COR-L47 (cell line): ENCODE measurements around the gene GALNS.

Source experiments
- DNase-seq: peaks from one replicate; lab custom pipeline; 2025; lab: John Stamatoyannopoulos, UW

Gene GALNS

GRCh38 chr16:88857728-88858339, 1.1 kb upstream of the GALNS start:
- peak; percentile 65 for DNase-seq

DNA sequence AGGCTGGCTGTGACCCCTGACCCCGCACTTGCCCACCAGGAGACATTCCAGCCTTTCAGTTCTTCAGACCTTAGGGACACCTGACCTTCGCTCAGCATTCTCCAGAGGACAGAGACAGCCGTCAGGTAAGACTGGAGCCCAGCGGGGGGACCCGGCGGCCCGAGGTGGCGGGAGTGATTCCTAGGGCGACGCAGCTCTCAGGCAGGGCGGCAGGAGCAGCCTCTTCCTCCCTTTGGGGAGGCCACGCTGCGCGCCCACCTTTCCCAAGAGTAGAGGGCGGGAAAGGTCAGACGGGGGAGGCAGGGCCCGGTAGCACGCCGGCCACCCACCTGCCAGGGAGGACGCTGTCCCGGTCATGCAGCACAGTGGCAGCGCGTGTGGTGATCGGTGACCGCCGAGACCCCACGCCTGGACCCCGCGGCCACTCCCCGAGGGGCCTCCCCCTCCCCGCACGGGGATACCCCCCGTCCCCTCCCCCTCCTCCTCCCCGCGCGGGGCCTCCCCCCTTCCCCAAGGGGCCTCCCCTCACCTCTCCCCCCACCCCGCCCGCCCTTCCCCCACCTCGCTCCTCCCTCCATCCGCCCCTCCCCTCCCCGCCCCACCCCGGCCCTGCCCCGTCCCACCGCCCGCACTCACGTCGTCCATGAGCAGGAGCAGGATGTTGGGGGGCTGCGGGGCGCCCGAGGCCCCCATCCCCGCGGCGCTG, 472 bp downstream of the GALNS start:
- DNase-seq = no peak

DNA sequence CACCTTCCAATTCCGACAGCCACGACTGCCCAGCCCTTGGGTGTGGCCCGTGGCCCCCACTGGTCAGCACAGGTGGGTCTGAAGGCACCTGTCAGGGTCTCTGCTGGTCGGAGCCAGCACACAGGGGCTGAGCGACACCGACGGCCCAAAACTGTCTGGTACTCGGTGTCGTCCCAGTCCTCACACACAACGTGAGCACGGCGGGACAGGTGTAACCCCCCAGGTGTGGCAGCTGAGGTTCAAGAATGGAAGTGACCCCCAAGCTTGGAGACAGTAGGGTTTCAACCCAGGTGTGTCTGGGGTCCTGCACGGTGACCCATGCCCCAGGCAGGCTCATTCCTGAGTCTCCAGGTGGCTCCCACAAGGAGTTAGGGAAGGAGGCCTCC, 1.0 kb downstream of the GALNS start:
- DNase-seq = no peak

DNA sequence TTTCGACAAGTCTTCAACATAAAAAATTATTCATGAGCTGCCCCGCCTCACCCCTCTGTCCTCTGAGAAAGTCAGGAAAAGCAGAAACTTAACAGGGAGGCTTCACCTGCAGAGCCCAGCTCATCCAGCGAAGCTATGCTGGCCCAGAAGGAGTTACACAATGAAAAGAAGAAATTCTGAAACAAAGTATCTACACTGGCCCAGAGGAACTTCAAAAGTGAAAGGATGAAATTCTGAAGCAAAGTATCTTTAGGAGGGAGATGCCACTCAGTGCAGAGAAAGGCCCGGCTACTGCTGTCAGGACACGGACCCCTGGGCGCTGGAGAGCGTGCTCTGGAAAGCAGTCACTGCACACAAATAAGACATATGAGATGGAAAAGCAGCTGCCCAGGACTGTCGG, 1.6 kb downstream of the GALNS start:
- DNase-seq = no peak

DNA sequence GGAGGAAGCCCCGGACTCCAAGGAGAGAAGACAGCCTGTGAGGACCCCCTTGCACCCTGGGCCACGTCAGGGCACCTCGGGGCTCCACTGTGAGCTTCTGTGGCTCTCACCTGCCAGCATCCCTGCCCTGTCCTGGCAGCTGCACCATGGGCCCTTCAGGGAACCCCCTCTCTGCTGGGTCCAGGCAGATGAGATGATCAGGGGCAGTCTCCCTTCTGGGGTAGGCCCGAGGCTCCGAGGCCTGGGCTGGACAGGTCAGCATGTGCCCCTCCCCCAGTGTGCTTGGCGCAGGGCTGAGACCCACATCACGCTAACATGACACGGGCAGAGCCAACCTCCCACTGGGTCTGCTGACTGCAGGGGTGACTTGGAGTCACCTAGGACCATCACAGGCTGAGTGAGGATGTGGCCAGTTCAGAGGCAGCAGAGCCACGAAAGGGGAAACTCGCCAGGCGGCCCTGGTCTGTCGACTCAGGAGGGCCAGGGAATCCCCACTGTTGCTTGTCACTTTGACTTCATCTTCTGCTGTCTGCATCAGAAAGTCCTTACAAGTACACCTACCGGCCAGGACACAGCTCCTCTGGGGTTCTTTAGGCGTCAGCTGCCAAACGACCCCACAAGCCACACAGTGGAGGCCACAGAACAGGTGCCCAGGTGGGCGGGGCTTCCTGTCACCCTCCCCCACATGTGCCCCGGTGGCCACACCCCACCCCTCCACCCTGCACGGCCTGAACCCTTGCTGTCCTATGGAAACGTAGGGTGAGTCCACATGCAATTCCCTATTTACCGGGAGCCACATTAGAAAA, 2.2 kb downstream of the GALNS start:
- DNase-seq = no peak

GRCh38 chr16:88853325-88853941, 3.3 kb downstream of the GALNS start:
- no peak for DNase-seq

DNA sequence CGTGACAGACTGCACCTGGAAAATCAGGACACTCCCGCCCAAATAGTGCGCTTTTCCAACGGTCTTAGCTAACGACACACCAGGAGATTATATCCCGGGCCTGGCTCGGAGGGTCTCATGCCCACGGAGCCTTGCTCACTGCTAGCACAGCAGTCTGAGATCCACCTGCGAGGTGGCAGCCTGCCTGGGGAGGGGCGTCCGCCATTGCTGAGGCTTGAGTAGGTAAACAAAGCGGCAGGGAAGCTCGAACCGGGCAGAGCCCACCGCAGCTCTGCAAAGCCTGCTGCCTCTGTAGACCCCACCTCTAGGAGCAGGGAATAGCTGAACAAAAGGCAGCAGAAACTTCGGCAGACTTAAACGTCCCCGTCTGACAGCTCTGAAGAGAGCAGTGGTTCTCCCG, 5.1 kb downstream of the GALNS start:
- DNase-seq = no peak

DNA sequence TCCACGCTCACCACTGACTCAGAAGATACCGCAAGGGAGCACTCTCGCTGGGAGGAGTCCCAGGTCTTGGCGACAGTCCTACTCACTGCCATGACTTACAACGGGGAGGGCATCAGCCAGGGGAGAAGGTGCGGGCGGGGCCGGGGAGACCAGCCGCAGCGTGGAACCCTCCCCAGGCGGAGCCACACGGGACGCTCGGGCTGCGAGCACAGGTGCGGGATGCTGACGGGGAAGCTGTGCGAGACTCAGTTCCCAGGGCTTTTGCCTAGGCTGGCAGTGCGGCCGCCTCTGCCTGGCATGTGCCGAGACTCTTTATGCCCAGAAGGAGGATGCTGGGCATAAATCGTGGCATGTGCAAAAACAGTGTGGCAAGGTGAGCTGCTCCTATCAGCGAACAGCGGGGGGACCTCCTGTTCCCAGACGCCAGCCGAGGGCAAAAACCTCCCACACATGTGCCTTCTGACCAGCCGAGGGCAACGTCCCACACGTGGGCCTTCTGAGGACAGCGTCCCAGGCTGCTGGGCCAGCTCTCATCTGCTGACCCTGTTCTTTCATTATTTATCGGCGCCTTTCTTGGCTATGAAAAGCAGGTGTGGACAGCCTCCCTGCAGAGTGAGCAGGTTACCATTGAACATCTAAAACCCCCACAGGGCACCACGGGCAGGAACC, 6.1 kb downstream of the GALNS start:
- no peak for DNase-seq

GRCh38 chr16:88848557-88848956, 8.2 kb downstream of the GALNS start:
- DNase-seq = no peak

DNA sequence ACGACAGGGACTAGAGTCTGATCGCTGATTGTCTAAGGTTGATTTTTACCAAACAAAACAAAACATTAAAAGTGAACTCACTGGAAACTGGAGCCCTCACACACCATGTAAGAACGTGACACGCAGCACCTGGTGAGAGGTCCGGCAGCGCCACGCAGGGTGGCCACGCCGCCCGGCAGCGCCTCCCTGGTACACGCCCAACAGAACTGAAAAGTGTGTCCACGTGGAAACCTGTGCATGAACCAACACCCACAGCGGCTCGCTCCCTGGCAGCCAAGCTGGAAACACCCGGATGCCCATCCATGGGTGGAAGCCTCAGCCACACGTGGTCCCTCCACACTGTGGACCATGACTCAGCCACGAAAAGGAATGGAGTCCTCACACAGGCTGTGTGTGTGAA, 9.1 kb downstream of the GALNS start:
- DNase-seq = no peak

- DNase-seq = no peak
Observed at GRCh38 chr16:88846088-88846487, 10.7 kb downstream of the GALNS start.

DNA sequence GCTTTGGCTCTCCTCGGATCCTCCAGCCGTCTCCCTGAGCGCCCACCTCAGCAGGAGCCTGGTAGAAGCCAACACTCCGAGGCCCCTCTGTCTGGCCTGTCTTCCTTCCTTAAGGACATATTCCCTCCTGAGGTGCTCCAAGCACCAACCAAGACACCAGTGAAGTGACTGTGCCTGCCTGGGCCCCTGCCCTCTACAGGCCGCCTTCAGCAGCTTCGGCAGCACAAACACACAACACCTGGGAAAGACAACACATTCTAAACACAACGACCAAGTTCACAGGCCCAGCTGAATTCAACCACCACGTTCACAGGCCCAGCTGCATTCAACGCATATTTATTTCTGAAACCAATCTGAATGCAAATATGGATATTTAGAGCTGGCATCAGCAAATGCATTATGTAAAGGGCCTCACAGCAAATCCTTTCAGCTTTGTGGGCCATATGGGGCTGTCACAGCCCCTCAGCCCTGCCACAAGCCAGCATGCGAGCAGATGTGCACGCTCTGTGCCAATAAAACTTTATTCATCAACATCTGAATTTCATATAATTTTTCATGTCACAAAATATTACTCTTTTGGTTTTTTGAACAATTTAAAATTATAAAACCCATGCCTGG, 12.2 kb downstream of the GALNS start:
- DNase-seq = no peak

GRCh38 chr16:88843256-88843655, 13.5 kb downstream of the GALNS start:
- no peak for DNase-seq

GRCh38 chr16:88842806-88843205, 13.9 kb downstream of the GALNS start:
- no peak for DNase-seq

GRCh38 chr16:88842308-88842756, 14.4 kb downstream of the GALNS start:
- DNase-seq = no peak

GRCh38 chr16:88841521-88842307, 15.0 kb downstream of the GALNS start:
- no peak for DNase-seq

GRCh38 chr16:88840600-88841215, 16.0 kb downstream of the GALNS start:
- DNase-seq = no peak

DNA sequence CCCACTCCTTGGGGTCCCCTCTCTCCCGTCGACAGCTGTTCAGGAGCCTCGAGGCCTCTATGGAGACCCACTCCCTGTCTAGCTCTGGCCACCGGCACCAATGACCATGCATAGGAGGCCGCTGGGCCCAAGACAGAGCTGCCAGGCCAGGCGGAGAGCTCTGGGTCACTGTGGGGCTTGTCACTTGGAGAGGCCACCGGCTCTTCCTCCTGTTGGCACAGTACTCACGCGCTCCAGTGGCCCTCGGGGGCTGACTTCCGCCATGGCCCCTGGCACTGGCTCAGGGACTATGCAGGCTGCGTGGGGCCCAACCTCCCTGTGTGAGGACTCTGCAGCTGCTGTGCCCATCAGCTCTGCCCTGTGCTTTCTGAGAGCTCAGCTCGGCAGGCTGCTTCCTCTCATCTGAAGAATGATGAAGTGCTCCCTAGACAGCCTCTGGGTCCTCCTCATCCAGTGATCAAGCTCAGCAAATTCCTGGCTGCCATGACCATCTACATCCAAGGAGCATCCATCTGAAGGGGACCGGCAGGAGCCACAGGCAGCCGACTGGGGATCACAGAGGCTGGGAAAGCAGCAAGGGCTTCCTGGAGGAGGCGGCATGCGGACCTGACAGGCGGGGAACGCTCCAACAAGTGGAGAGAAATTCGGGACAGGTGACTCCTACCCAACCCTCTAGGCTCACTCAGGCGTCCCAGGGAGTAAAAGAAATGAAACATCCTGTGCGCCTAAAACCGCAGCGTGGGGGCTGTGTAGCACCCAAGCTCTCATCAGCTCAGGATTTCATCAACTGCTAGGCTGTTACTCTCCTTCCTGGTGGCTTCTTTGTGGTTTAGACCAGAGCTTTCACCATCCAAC, 16.8 kb downstream of the GALNS start:
- no peak for DNase-seq

GRCh38 chr16:88839026-88839529, 17.7 kb downstream of the GALNS start:
- DNase-seq = no peak
